Activated CD8-positive, alpha-beta T cell treated with anti-CD3 and anti-CD28 coated beads for 36 hours (primary cell): ENCODE results near the gene MCU. TPM values are rescaled to one million over a fixed set of nuclear protein-coding genes. Genes with fewer than 3 reads are reported as not detected.
"Not testable (repeated sequence)": the region's sequence is repeated elsewhere in the genome, so short reads cannot be mapped to it uniquely, and the experiment has no call there.

ENCODE experiments used
- ATAC-seq: fragments of 200-7000 bp; cut with Tn5 transposase; one replicate; pipeline ENCODE4 v1.10.0; 2021; ENCODE audit warnings: mild to moderate bottlenecking, moderate library complexity
- CTCF ChIA-PET: fragments of 350-600 bp; sonication (Branson Sonifier 250); formaldehyde crosslinking; loops from one replicate; lab custom pipeline; 2021; ENCODE audit warnings: antibody characterized with exemption; lab: Charles Lee
- POLR2A ChIA-PET: fragments of 350-600 bp; sonication (Branson Sonifier 250); formaldehyde crosslinking; loops from one replicate; lab custom pipeline; 2021; ENCODE audit warnings: antibody characterized with exemption; lab: Charles Lee
- DNase-seq: peaks from one replicate; pipeline ENCODE4 v3.0.0-alpha.2; 2020
- H3K27ac Mint-ChIP-seq: one replicate; pipeline ENCODE4 v1.8.0; 2021; ENCODE audit warnings: mild to moderate bottlenecking, mixed read lengths
- H3K27me3 Mint-ChIP-seq: one replicate; pipeline ENCODE4 v1.8.0; 2021; ENCODE audit warnings: mixed read lengths
- H3K36me3 Mint-ChIP-seq: one replicate; pipeline ENCODE4 v1.8.0; 2021; ENCODE audit warnings: low read depth, mixed read lengths
- H3K4me1 Mint-ChIP-seq: one replicate; pipeline ENCODE4 v1.8.0; 2021; ENCODE audit warnings: low read depth, mixed read lengths
- H3K4me3 Mint-ChIP-seq: one replicate; pipeline ENCODE4 v1.8.0; 2021; ENCODE audit warnings: mild to moderate bottlenecking, moderate library complexity, mixed read lengths
- H3K9me3 Mint-ChIP-seq: one replicate; pipeline ENCODE4 v1.8.0; 2021; ENCODE audit warnings: mixed read lengths
- CTCF ChIP-seq: fragments of 200-600 bp; IDR thresholded peaks from one replicate; pipeline ENCODE4 v1.8.0; 2022; ENCODE audit warnings: antibody characterized with exemption, mild to moderate bottlenecking
- intact Hi-C: fragments of 100-400 bp; cut with micrococcal nuclease; formaldehyde crosslinking; loops from one replicate; pipeline ENCODE4 v1.10.0; 2022
- total RNA-seq, 2 experiments: library from RNA; stranded (reverse); gene quantifications; one replicate each; pipeline ENCODE4 v1.2.3, GENCODE V29; 2021

MCU gene
- total RNA-seq, 2 experiments from 2014 or later: 17.1 to 18.3 TPM

GRCh38 chr10:72697716-72698115, 5.8 kb downstream of the MCU start:
- ATAC-seq: no peak
- peaks cover 25% of the 10 kb centered on the region for H3K4me1 Mint-ChIP-seq
- ChIA-PET POLR2A (interaction anchor here (1.2 kb wide), 1 partner anchor 152 kb away, joined by 3 read pairs; no protein-coding TSS in a partner anchor), CTCF (interaction anchor here (0.6 kb wide), 1 partner anchor 73 kb away, joined by 3 read pairs; no protein-coding TSS in a partner anchor)
- no peaks in the 10 kb centered on the region for H3K9me3 Mint-ChIP-seq
- H3K27ac Mint-ChIP-seq: no peak overlapping the region
- no peak overlapping the region for H3K4me3 Mint-ChIP-seq
- H3K27me3 Mint-ChIP-seq: no peaks in the 10 kb centered on the region
- TF ChIP-seq CTCF: no peak
- H3K36me3 Mint-ChIP-seq: no peaks in the 10 kb centered on the region
- intact Hi-C loops: no loop called here
- no peak for DNase-seq

- DNase-seq, H3K9me3 Mint-ChIP-seq, H3K4me3 Mint-ChIP-seq, H3K27me3 Mint-ChIP-seq, ATAC-seq, H3K36me3 Mint-ChIP-seq, intact Hi-C loops, H3K27ac Mint-ChIP-seq: not testable (repeated sequence)
- peaks cover 10% of the 10 kb centered on the region for H3K4me1 Mint-ChIP-seq
- CTCF ChIA-PET: interaction anchor here (1.2 to 1.6 kb wide), 2 partner anchors 9 to 18 kb away, joined by 3 to 5 read pairs; no protein-coding TSS in a partner anchor
- POLR2A ChIA-PET: interaction anchor here (1.8 kb wide), 1 partner anchor 11 kb away, joined by 4 read pairs; the partner anchor contains the start of gene MCU
These were observed 10.5 kb downstream of the MCU start for GRCh38 chr10:72702465-72702864.

- POLR2A ChIA-PET: interaction anchor here (1.8 kb wide), 1 partner anchor 11 kb away, joined by 4 read pairs; the partner anchor contains the start of gene MCU
- Mint-ChIP-seq H3K9me3 (no peaks in the 10 kb centered on the region), H3K36me3 (peaks cover 1% of the 10 kb centered on the region), H3K27ac (no peak overlapping the region), H3K27me3 (no peaks in the 10 kb centered on the region), H3K4me3 (no peak overlapping the region), H3K4me1 (peaks cover 10% of the 10 kb centered on the region)
- intact Hi-C loops: no loop called here
- DNase-seq: peak; percentile 12
- CTCF ChIA-PET: interaction anchor here (0.6 to 1.6 kb wide), 3 partner anchors 10 to 1177 kb away, joined by 3 to 5 read pairs (median 3); no protein-coding TSS in a partner anchor
- ATAC-seq: peak; percentile 90
- TF ChIP-seq CTCF: no peak
These were observed 11.1 kb downstream of the MCU start for GRCh38 chr10:72702868-72703581.

- DNase-seq (no peak), ATAC-seq (no peak)
- CTCF ChIA-PET: no interaction called here
- POLR2A ChIA-PET: no interaction called here
- Mint-ChIP-seq H3K27me3 (no peaks in the 10 kb centered on the region), H3K9me3 (no peaks in the 10 kb centered on the region), H3K4me1 (peaks cover 10% of the 10 kb centered on the region), H3K36me3 (peaks cover 1% of the 10 kb centered on the region), H3K27ac (no peak overlapping the region), H3K4me3 (no peak overlapping the region)
- intact Hi-C loops: no loop called here
- TF ChIP-seq CTCF: no peak
These were observed 12.2 kb downstream of the MCU start for GRCh38 chr10:72704117-72704516.

GRCh38 chr10:72709041-72709440, 17.1 kb downstream of the MCU start:
- no peak overlapping the region for H3K4me3 Mint-ChIP-seq
- ChIA-PET POLR2A (no interaction called here), CTCF (interaction anchor here (2.1 kb wide), 1 partner anchor 13 kb away, joined by 5 read pairs; no protein-coding TSS in a partner anchor)
- H3K4me1 Mint-ChIP-seq: peaks cover 2% of the 10 kb centered on the region
- intact Hi-C loops: no loop called here
- no peak overlapping the region for H3K27ac Mint-ChIP-seq
- no peak for TF ChIP-seq CTCF
- ATAC-seq (no peak), DNase-seq (no peak)
- no peaks in the 10 kb centered on the region for H3K27me3 Mint-ChIP-seq
- H3K36me3 Mint-ChIP-seq: peaks cover 3% of the 10 kb centered on the region
- no peaks in the 10 kb centered on the region for H3K9me3 Mint-ChIP-seq
